Lung (tissue), 12 donors: ENCODE measurements around the gene ARHGEF1. TPM values are rescaled to one million over a fixed set of nuclear protein-coding genes. Genes with fewer than 3 reads are reported as not detected.

ENCODE experiments used
- ATAC-seq: fragments of 200-7000 bp; cut with Tn5 transposase; one replicate; pipeline ENCODE4 v1.9.1; 2020; ENCODE audit warnings: moderate number of reproducible peaks; ENCODE audit not compliant: insufficient read depth, low FRiP score
- DNase-seq, 3 donors: peaks; one replicate each; pipeline ENCODE4 v3.0.0-alpha.2; 2013 to 2017
- H3K27ac ChIP-seq, 2 donors: one replicate each; pipeline ENCODE4 v1.5.1; 2013; ENCODE audit warnings: mild to moderate bottlenecking in 2 of 2, moderate library complexity in 2 of 2, control low read depth in 1 of 2, inconsistent platforms in 1 of 2, low read depth in 1 of 2, low read length in 1 of 2
- H3K27me3 ChIP-seq, 3 donors: one replicate each; pipeline ENCODE4 v1.5.1; 2013; ENCODE audit warnings: low read length in 2 of 3; ENCODE audit not compliant: control insufficient read depth in 3 of 3, insufficient read depth in 3 of 3
- H3K36me3 ChIP-seq, 4 donors: one replicate each; pipeline ENCODE4 v1.5.1; 2013; ENCODE audit warnings: low read length in 4 of 4, mild to moderate bottlenecking in 1 of 4, moderate library complexity in 1 of 4; ENCODE audit not compliant: control insufficient read depth in 4 of 4, insufficient read depth in 4 of 4
- H3K4me1 ChIP-seq, 5 donors: one replicate each; pipeline ENCODE4 v1.5.1; 2013; ENCODE audit warnings: low read length in 5 of 5, mild to moderate bottlenecking in 2 of 5, moderate library complexity in 1 of 5; ENCODE audit not compliant: control insufficient read depth in 5 of 5, insufficient read depth in 5 of 5
- H3K4me3 ChIP-seq: one replicate; pipeline ENCODE4 v1.5.1; 2013; ENCODE audit warnings: mild to moderate bottlenecking, control low read depth, moderate library complexity
- H3K9ac ChIP-seq, 2 donors: one replicate each; pipeline ENCODE4 v1.5.1; 2013; ENCODE audit warnings: low read length in 2 of 2, control low read depth in 1 of 2; ENCODE audit not compliant: insufficient read depth in 1 of 2
- H3K9me3 ChIP-seq, 4 donors: one replicate each; pipeline ENCODE4 v1.5.1; 2013; ENCODE audit warnings: low read length in 3 of 4, mild to moderate bottlenecking in 1 of 4, moderate library complexity in 1 of 4; ENCODE audit not compliant: control insufficient read depth in 4 of 4, insufficient read depth in 3 of 4
- CTCF ChIP-seq: IDR thresholded peaks from 2 replicates; pipeline ENCODE4 v1.5.1; 2012; ENCODE audit warnings: mild to moderate bottlenecking; ENCODE audit errors: control extremely low read depth, extremely low read depth
- WGBS, 2 donors: extraction: QIAGEN DNeasy Blood & Tissue Kit; methylation state at CpG; one replicate each; pipeline ENCODE4 v1.1.7; 2013; 5-methylcytosine and 5-hydroxymethylcytosine counted together
- polyA plus RNA-seq, 2 donors: library from polyadenylated mRNA; stranded (reverse); fragments of 200-250 nt; gene quantifications; one replicate each; pipeline ENCODE4 v1.2.1, GENCODE V29; 2013
- total RNA-seq, 2 donors: library from RNA; depleted of rRNA in 1 of 2; stranded (reverse); fragments of >200 nt in 1 of 2; gene quantifications; one replicate each; pipeline ENCODE4 v1.2.1, GENCODE V29; 2014 to 2021
- donor health status: control.
- donor health status: control.
- donor health status: Bipolar disorder and iron deficiency.
- donor health status: healthy.
- donor health status: DM: yes; HTN: yes; CAD: no.

ARHGEF1 gene
- total and polyA plus RNA-seq, 4 donors: 55.4 to 231 (median 176) TPM

DNA sequence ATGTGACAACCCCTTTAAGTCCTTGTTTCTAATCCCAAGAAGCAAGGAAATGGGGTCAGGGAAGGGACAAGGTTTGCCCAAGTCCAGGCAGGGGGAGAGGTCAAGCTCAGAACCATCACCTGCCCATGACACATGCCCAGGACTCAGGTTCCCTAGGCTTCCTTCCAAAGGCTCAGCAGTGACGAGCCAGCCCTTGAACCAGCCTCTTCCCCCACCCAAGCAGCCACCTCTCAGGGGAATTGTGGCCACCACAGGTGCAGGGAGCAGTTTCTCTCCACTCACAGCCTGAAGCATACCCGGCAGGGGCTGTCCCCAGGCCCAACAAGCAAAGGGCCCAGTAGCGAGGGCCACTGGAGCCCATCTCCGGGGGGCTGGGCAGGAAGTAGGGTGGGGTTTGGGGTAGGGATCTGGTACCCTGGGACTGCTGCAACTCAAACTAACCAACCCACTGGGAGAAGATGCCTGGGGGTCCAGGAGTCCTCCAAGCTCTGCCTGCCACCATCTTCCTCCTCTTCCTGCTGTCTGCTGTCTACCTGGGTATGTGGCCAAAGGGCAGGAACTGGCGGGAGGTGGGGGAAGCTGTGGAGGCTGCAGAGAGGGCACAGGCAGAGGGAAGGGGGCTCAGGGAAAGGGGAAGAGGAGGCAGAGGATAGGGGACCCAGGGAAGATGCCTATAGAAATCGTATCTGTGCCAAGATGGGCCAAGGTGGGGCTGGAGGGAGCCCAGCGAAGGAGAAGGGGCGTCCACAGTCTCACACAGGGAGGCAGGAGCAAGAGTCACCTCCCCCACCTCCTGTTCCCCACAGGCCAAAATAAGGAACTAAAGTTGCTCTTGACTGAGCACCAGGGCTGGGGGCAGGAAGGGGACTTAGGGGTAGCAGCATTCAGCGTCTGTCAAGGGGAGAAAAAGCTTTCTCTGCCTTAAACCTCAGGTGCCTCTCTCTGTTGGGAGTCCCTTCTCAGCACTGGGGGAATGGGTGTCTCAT lies 5.8 kb upstream of the ARHGEF1 start, which contains the start of gene CD79A:
CD79A (plus strand) TSS at position 433 of the 986 bp plus-strand sequence; CDS start at position 459, 26 bp downstream.
- peak within 1 kb of the TSS in 1 of 2 donors; percentile 26 for H3K27ac ChIP-seq

DNA sequence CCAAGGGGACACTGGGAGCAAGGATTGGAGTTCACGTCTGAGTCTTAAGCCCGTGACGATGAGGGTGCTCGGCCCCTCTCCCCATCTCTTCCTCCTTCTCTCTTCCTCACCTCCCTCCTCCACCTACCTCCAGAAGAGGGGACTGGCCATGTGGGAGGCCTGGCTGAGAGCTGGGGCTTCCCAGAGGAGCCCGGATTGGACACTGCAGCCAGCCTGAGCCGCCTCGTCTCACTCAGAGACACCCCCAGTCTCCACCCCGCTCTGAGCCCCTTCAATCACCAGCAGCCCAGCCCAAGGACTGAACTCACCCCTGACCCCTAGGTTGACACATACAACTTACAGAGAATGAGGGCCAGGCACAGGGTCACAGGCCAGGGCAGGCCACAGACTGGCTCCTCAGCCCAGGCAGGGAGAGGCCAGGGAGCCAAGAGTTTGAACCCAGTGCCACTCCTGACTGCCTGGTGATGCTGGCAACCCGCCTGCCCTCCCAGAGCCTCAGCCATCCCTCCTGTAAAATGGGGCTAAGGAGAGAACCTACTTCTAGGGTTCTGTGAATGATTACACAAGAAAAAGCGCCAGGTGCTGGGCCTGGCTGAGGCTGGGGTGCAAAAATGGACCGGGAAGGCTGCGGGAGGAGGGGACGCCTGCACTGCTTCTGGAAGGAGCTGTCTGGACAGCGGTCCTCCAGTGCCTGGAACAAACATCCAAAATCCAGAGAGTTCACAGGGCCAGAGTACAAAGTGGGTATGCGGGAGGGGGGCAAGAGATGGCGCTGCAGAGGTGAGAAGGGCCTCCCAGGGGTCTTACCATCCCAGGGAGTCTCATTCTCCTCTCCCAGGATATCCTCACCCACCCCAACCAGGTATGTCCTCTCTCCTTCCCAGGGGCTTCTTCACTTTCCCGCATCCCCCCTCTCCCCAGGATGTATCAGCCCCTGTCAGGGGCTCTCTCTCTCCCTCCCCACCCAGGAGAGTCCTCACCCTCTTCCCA lies 4.8 kb upstream of the ARHGEF1 start:
- no peak overlapping the region for H3K9ac ChIP-seq
- H3K27ac ChIP-seq: no peak overlapping the region
- DNase-seq: no peak

More for the DNA sequence above, 5.8 kb upstream of the ARHGEF1 start, which contains the start of gene CD79A:
- Histone ChIP-seq H3K27me3 (peaks cover 0 to 3% (median 0%) of the 10 kb centered on the region in 3 donors), H3K9ac (no peak within 1 kb of the TSS), H3K4me3 (no peak within 1 kb of the TSS), H3K4me1 (no peaks in the 10 kb centered on the region), H3K36me3 (no peaks in the 10 kb centered on the region), H3K9me3 (no peaks in the 10 kb centered on the region)
- WGBS, 2 donors: 24 to 59% methylated on average over 9 of the region's 9 CpGs
- DNase-seq: no peak
- no peak for ATAC-seq
- no peak for TF ChIP-seq CTCF

DNA sequence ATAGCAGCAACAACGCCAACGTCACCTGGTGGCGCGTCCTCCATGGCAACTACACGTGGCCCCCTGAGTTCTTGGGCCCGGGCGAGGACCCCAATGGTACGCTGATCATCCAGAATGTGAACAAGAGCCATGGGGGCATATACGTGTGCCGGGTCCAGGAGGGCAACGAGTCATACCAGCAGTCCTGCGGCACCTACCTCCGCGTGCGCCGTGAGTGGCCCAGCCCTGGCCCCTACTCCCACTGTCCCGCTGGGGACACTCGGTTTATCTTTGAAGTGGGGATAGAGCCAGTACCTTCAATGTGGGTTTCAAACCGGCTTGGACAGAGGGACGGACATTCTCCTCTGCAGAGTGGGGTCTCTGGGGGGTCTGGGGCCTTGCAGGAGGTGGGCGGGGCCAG lies 3.9 kb upstream of the ARHGEF1 start:
- H3K9ac ChIP-seq: no peak overlapping the region
- H3K9me3 ChIP-seq: no peaks in the 10 kb centered on the region
- no peak overlapping the region for H3K27ac ChIP-seq
- H3K36me3 ChIP-seq: no peaks in the 10 kb centered on the region
- H3K4me3 ChIP-seq: no peak overlapping the region
- peaks cover 0 to 3% (median 0%) of the 10 kb centered on the region in 3 donors for H3K27me3 ChIP-seq
- peaks cover 0 to 11% (median 0%) of the 10 kb centered on the region in 5 donors for H3K4me1 ChIP-seq
- ATAC-seq: no peak
- 91 to 93% methylated on average over 21 of the region's 21 CpGs for WGBS, 2 donors
- DNase-seq: no peak
- TF ChIP-seq CTCF: no peak

More for the DNA sequence above, 4.8 kb upstream of the ARHGEF1 start:
- no peak for ATAC-seq
- Histone ChIP-seq H3K4me3 (no peak overlapping the region), H3K9me3 (no peaks in the 10 kb centered on the region), H3K27me3 (peaks cover 0 to 3% (median 0%) of the 10 kb centered on the region in 3 donors), H3K4me1 (peaks cover 0 to 5% (median 0%) of the 10 kb centered on the region in 5 donors), H3K36me3 (no peaks in the 10 kb centered on the region)
- WGBS, 2 donors: 61 to 73% methylated on average over 17 of the region's 17 CpGs
- TF ChIP-seq CTCF: no peak
